Kidney (tissue), 14 donors: ENCODE results near the gene ZCCHC17. TPM values are rescaled to one million over a fixed set of nuclear protein-coding genes. Genes with fewer than 3 reads are reported as not detected.
"Not testable (repeated sequence)": the region's sequence is repeated elsewhere in the genome, so short reads cannot be mapped to it uniquely, and the experiment has no call there.

ENCODE experiments used
- DNase-seq, 5 donors: peaks; one replicate each; pipeline ENCODE4 v3.0.0-alpha.2; 2013 to 2020
- FAIRE-seq: peaks from 2 replicates; lab custom pipeline; 2012; peaks lifted over from hg19 to GRCh38; lab: Jason Lieb, UNC
- H3K27ac ChIP-seq, 2 donors: one replicate each; pipeline ENCODE4 v1.7.0; 2013; ENCODE audit warnings: low read depth in 2 of 2, low read length in 2 of 2, inconsistent platforms in 1 of 2
- H3K27me3 ChIP-seq: one replicate; pipeline ENCODE4 v1.7.1; 2013; ENCODE audit warnings: low read length, inconsistent platforms; ENCODE audit not compliant: control insufficient read depth, insufficient read depth
- H3K36me3 ChIP-seq, 3 donors: one replicate each; pipeline versions ENCODE4 v1.7.0 to v1.7.1; 2013; ENCODE audit warnings: low read length in 3 of 3, control low read depth in 1 of 3, inconsistent platforms in 1 of 3; ENCODE audit not compliant: insufficient read depth in 3 of 3, control insufficient read depth in 2 of 3
- H3K4me1 ChIP-seq, 3 donors: one replicate each; pipeline versions ENCODE4 v1.7.0 to v1.7.1; 2013; ENCODE audit warnings: low read length in 3 of 3, inconsistent platforms in 1 of 3, low read depth in 1 of 3; ENCODE audit not compliant: control insufficient read depth in 2 of 3, insufficient read depth in 2 of 3
- H3K4me3 ChIP-seq, 3 donors: one replicate each; pipeline versions ENCODE4 v1.7.0 to v1.8.1; 2013; ENCODE audit warnings: low read length in 3 of 3, control low read depth in 1 of 3, inconsistent platforms in 1 of 3
- H3K9ac ChIP-seq, 3 donors: one replicate each; pipeline versions ENCODE4 v1.7.0 to v1.7.1; 2013; ENCODE audit warnings: low read length in 3 of 3, control low read depth in 1 of 3, inconsistent platforms in 1 of 3
- H3K9me3 ChIP-seq, 3 donors: one replicate each; pipeline versions ENCODE4 v1.7.0 to v1.7.1; 2013; ENCODE audit warnings: low read length in 3 of 3, control low read depth in 1 of 3, inconsistent platforms in 1 of 3; ENCODE audit not compliant: control insufficient read depth in 2 of 3, insufficient read depth in 1 of 3
- intact Hi-C: fragments of 100-400 bp; cut with DNase I; formaldehyde crosslinking; loops from one replicate; pipeline ENCODE4 v1.11.1; 2022
- polyA plus RNA-seq: library from polyadenylated mRNA; stranded (reverse); fragments of 350-450 nt; fragmentation: Illumina TruSeq; extraction: RNeasy Lipid Tissue Mini Kit (QIAGEN cat#74804); gene quantifications from one replicate; pipeline ENCODE4 v1.2.3, GENCODE V29; 2014; ENCODE audit warnings: low read depth, low replicate concordance; ENCODE audit not compliant: insufficient read depth
- total RNA-seq: library from RNA; stranded (reverse); fragmentation: NEBNext Ultra II Directional; extraction: Animal tissue kit (Norgen Biotek cat#: 25700); gene quantifications from one replicate; pipeline ENCODE4 v1.2.1, GENCODE V29; 2021
- TF ChIP-seq, protein P1 (sequence below): IDR thresholded peaks from 3 replicates; pipeline ENCODE4 v1.5.1; 2012; ENCODE audit warnings: mild to moderate bottlenecking, moderate library complexity, borderline replicate concordance; ENCODE audit not compliant: insufficient read depth; ENCODE audit errors: extremely low read depth
- donor health status: control.
- donor health status: control.
- donor health status: control.
- donor health status: control.
- donor health status: control.
- donor health status: DM: yes; HTN: yes; CAD: no.
- donor health status: Normal renal cell carcinoma (clear cell type).

ZCCHC17 gene
- total and polyA plus RNA-seq, 2 donors from 2014 or later, result 27.5 to 42.0 TPM

DNA sequence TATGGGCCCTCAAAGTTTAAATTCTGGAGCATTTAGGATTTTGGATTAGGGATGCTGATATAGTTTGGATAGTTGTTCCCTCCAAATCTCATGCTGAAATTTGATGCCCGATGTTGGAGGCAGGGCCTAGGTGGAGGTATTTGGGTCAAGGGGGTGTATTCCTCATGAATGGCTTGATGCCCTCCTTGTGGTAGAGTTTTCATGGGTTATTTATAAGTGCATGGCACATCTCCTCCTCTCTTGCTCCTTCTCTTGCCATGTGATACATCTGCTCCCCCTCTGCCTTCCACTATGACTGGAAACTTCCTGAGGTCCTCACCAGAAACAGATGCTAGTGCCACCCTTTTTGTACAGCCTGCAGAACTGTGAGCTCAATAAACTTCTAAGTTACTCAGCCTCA lies 39.6 kb upstream of the ZCCHC17 start:
- Histone ChIP-seq H3K27me3 (no peaks in the 10 kb centered on the region), H3K9me3 (no peaks in the 10 kb centered on the region), H3K4me1 (no peaks in the 10 kb centered on the region), H3K36me3 (peaks cover 8 to 25% (median 9%) of the 10 kb centered on the region in 3 donors), H3K9ac (no peak overlapping the region), H3K27ac (no peak overlapping the region), H3K4me3 (no peak overlapping the region)
- no peak for DNase-seq
- intact Hi-C loops, result no loop called here
- FAIRE-seq, result no peak
- TF ChIP-seq, protein P1, sequence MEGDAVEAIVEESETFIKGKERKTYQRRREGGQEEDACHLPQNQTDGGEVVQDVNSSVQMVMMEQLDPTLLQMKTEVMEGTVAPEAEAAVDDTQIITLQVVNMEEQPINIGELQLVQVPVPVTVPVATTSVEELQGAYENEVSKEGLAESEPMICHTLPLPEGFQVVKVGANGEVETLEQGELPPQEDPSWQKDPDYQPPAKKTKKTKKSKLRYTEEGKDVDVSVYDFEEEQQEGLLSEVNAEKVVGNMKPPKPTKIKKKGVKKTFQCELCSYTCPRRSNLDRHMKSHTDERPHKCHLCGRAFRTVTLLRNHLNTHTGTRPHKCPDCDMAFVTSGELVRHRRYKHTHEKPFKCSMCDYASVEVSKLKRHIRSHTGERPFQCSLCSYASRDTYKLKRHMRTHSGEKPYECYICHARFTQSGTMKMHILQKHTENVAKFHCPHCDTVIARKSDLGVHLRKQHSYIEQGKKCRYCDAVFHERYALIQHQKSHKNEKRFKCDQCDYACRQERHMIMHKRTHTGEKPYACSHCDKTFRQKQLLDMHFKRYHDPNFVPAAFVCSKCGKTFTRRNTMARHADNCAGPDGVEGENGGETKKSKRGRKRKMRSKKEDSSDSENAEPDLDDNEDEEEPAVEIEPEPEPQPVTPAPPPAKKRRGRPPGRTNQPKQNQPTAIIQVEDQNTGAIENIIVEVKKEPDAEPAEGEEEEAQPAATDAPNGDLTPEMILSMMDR, result no peak

DNA sequence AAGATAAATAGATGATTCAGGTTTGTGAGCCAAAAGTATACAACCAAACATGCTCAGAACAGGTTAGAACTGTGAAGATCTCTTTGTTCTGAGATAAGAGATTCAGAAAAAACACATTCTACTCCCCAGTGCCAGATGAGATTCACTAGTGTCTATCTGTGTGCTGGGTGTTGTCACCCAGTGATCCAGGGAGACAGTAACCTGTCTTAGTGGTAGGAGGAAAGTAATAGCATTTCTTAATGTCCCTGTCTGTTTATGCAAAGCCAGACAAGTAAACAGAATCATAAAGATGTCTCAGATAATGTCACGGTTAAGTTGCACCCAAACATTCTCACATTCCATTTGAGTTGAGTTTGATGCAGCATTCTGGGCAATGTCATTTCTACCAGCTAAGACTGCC lies 38.3 kb upstream of the ZCCHC17 start:
- H3K36me3 ChIP-seq, result peaks cover 8 to 25% (median 9%) of the 10 kb centered on the region in 3 donors
- H3K9ac ChIP-seq, result no peak overlapping the region
- no peaks in the 10 kb centered on the region for H3K4me1 ChIP-seq
- no peak overlapping the region for H3K27ac ChIP-seq
- DNase-seq (no peak), FAIRE-seq (no peak)
- no peak overlapping the region for H3K4me3 ChIP-seq
- TF ChIP-seq, protein P1, result no peak
- H3K9me3 ChIP-seq, result no peaks in the 10 kb centered on the region
- H3K27me3 ChIP-seq, result no peaks in the 10 kb centered on the region
- intact Hi-C loops, result no loop called here

- Histone ChIP-seq H3K9ac (no peak overlapping the region), H3K9me3 (no peaks in the 10 kb centered on the region), H3K36me3 (peaks cover 8 to 25% (median 9%) of the 10 kb centered on the region in 3 donors), H3K4me3 (no peak overlapping the region), H3K4me1 (no peaks in the 10 kb centered on the region), H3K27ac (no peak overlapping the region), H3K27me3 (no peaks in the 10 kb centered on the region)
- DNase-seq (no peak), FAIRE-seq (no peak)
- TF ChIP-seq, protein P1, result no peak
- intact Hi-C loops, result no loop called here
Observed at GRCh38 chr1:31259746-31260145, 37.1 kb upstream of the ZCCHC17 start.

DNA sequence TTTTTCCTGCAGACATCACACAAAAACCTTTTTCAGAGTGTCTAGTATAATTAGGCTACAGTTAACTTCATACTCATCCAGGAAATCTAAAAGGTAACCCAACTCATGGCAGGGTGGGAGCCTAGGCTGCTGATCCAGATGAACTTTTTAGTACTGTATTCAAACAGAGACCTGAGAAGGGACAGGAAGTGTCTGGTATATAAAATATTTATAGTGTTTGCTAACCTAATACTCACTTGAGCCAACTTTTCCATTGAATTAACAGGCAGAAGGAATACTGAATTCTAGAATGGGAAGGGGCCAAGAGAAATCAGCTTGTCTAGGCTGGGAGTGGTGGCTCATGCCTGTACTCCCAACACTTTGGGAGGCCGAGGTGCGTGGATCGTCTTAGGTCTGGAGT lies 34.9 kb upstream of the ZCCHC17 start:
- H3K9ac ChIP-seq, result no peak overlapping the region
- TF ChIP-seq, protein P1, result no peak
- H3K27ac ChIP-seq, result no peak overlapping the region
- no peaks in the 10 kb centered on the region for H3K27me3 ChIP-seq
- H3K4me1 ChIP-seq, result no peaks in the 10 kb centered on the region
- H3K9me3 ChIP-seq, result no peaks in the 10 kb centered on the region
- no peak overlapping the region for H3K4me3 ChIP-seq
- intact Hi-C loops, result no loop called here
- peaks cover 8 to 31% (median 16%) of the 10 kb centered on the region in 3 donors for H3K36me3 ChIP-seq
- FAIRE-seq, result no peak
- DNase-seq, result no peak

DNA sequence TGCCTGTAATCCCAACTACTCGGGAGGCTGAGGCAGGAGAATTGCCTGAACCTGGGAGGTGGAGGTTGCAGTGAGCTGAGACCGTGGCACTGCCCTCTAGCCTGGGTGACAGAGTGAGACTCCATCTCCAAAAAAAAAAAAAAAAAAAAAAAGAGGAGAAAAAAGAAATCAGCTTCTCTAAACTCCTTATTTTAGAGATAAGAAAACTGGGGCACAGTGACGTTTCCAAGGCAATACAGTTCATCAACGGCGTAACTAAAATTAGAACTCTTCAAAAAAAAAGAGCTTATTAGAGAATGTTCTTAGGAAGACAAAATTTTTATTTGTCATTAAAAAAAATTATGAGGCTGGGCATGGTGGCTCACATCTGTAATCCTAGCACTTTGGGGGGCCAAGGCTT lies 34.4 kb upstream of the ZCCHC17 start:
- H3K4me1 ChIP-seq, intact Hi-C loops, H3K27ac ChIP-seq, FAIRE-seq, H3K4me3 ChIP-seq, H3K9ac ChIP-seq, H3K27me3 ChIP-seq, DNase-seq, H3K9me3 ChIP-seq: not testable (repeated sequence)
- H3K36me3 ChIP-seq, result peaks cover 10 to 35% (median 21%) of the 10 kb centered on the region in 3 donors
